ENCODE measurements around the gene RAB37.

RAB37 gene

DNA sequence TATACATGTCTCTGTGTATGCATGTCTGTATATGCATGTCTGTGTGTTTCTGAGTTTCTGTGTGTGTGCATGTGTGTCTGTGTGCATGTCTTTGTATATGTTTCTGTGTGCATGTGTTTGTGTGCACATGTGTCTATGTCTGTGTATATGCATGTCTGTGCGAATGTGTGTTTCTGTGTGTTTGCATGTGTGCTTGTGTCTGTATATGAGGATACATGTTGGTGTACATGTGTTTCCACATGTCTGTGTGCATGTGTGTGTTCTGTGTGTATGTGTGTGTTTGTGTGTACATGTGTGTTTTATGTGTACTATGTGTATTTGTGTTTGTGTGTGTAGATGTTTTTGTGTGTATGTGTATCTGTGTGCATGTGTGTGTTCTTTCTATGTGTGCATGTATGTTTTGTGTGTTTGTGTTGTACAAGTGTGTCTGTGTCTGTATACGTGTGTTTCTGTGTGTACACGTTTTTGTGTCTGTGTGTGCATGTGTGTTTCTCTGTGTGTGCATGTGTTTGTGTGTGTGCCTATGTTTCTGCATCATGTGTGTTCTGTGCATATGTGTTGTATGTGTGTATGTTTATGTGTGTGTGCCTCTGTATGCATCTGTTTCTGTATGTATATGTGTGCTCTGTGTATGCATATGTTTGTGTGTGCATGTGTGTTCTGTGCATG lies 8.9 kb upstream of the RAB37 start:
- in situ Hi-C loops (cut with MboI; ENCODE audit: low sequenced_read_pairs) = no loop called here

DNA sequence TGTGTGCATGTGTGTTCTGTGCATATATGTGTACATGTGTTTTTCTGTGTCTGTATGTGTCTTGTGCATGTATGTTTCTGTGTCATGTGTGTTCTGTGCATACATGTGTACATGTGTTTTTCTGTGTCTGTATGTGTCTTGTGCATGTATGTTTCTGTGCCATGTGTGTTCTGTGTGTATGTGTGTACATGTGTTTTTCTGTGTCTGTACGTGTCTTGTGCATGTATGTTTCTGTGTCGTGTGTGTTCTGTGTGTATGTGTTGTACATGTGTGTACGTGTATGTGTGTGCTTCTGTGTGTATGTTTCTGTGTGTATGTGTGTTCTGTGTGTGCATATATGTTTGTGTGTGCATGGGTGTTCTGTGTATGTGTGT lies 8.4 kb upstream of the RAB37 start:
- in situ Hi-C loops (cut with MboI; ENCODE audit: low sequenced_read_pairs) = no loop called here

DNA sequence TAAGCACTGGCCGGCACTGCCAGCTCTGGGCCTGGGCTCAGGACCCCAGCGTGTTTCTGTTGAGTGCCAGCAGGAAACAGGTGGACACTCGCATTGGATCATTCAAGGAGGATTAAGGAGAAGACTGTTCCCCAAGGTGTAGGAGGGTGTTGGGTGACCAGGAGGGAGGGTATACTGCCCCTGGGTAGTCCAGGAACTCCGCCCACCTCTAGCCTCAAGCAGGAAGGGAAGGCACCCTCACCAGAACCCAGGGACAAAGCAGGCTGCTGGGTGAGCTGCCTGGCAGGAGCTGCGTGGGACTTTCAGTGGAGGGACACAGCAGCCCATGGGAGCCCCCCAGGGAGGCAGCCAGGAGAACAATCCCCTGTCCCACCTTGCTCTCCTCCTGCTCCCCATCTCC lies 7.7 kb upstream of the RAB37 start:
- in situ Hi-C loops (cut with MboI; ENCODE audit: low sequenced_read_pairs) = no loop called here

DNA sequence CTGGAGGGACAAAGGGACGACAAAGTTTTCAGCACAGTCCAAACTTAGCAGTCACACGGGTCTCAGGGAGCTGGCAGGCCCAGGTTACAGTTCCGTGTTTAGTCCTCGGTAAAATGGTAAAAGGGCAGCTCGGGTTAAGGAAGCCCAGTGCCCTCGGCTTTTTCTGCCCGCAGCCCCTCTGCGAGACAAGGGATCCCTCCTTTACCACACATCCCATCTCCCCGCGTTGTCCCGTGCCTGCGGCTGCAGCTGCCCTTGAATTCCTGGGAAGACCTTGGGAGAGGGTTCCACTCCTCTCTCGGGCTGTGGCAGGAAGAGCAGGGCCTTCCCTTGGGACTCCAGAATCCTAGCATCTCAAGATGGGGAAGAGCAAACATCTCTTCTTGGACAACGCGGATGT lies 7.2 kb upstream of the RAB37 start:
- in situ Hi-C loops (cut with MboI; ENCODE audit: low sequenced_read_pairs) = no loop called here

DNA sequence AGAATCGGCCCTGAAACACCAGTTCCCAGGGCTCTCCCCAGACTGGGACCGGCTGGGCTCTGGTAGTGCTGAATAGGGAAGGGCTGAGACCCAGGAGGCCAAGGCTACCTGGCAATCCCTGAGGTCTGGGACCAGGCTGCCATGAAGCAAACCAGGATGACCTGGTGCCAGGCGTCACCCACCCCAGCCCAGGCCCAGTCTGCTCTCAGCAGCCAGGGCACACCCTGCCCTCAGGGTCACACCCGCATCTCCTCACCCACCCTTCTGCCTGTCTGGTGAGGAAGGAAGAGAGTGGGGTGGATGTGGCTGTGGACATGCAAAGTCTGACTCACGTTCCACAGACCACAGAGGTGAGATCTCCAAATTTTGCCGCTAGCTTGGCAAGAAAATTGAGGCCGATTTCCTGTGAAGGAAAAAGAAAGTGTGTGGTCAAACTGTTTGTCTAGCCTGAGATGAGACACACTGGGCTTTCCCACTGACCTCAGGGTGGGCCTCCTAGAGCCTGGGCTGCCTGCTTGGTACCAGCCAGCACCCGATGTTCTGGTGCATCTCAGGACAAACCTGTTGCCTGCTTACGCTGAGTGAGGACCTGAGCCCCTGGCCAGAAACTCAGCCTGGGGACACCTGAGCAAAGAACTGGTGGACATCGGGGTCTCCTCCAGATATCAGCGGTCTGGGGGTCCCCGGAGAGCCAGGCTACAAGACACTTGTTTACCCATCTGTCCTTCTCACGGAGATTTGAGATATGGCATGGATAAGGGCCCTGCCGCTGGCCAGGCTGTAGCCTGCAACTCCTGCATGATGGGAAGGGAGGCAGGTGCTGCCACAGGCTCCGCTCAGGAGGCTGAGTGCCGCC lies 6.3 kb upstream of the RAB37 start:
- in situ Hi-C loops (cut with MboI; ENCODE audit: low sequenced_read_pairs) = no loop called here

DNA sequence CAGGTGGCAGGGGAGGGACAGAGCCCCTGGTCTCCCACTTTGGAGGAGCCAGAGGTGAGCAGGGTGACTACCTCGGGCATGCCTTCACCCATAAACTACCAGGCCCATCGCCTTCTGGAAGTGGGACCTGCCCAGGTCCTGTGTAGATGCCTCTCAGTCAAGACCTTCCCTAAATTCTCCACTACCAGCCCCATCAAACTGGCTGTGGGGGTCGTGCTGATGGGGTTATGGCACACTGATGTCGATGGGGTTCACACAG lies 5.8 kb upstream of the RAB37 start:
- in situ Hi-C loops (cut with MboI; ENCODE audit: low sequenced_read_pairs) = no loop called here

DNA sequence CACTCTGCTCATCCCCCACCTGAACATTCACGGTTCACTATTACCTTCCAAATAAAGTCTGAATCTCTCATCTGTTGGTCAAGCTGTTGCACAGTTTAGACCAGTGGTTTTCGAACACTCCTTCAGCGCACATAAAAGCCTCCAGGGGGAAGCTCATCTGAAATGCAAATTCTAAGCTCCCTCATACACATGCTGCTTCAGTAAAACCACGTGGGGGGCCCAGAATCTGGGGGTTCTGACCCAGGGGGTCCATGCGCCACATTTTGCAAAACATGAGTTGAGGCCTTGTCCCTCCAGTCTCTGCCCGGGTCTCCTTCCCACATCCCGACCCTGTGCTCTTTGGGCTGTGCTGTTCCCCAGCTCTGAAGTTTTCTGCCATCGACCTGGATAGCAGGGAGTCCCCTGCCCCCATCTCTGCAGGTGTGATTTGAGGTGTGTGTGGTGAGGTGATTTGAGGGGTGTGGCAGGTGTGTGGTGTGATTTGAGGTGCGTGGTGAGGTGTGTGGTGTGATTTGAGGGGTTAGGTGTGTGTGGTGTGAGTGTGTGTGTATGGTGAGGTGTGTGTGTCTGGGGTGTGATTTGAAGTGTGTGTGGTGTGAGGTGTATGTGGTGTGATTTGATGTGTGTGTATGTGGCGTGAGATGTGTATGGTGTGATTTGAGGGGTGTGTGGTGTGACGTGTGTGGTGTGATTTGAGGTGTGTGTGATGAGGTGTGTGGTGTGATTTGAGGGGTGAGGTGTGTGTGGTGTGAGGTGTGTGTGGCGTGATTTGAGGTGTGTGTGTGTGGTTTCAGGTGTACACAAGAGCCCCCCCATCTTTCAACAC lies 4.8 kb upstream of the RAB37 start:
- in situ Hi-C loops (cut with MboI; ENCODE audit: low sequenced_read_pairs) = no loop called here

DNA sequence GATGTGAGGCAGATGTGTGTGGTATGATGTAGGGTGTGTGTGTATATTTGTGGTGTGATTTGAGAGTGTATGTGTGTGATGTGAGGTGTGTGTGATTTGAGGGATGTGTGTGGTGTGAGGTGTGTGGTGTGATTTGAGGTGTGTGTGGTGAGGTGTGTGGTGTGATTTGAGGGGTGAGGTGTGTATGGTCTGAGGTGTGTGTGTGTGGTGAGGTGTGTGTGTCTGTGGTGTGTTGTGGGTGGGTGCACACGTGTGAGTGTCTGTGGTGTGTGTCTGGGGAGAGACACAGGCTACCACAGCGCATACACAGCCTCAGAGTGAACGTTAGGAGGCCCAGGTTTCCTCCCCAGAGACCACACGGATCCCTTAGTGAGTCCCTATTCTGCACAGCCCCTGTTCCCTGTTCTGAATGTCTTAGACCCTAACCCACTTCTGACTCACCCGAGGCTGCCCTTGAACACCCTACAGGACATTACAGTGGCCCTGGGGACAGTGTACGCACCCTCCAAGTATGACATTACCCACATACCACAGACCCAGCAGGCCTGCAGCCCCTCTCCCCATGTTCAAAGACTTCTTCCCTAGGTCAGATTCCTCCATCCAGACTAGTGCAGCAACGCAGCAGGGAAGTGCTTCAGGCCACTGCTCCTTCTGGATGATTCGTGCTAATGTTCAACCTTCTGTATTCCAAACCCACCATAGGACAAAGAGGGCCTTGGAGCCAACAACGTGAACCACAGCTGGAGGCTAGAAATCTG lies 3.5 kb upstream of the RAB37 start:
- in situ Hi-C loops (cut with MboI; ENCODE audit: low sequenced_read_pairs) = no loop called here

DNA sequence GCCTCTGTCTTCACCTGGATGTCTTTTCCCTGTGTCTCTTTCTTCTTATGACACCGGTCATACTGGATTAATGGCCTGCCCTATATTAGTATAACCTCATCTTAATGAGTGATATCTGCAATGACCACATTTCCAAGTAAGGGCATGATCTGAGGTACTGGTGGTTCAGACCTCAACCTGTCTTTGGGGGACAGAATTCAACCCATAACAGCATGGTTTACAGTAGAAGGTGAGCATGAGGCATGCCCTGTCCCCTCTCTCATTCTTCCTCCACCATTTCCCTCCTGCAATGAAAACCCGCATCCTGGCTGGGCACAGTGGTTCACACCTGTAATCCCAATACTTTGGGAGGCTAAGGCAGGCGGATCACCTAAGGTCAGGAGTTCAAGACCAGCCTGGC lies 2.8 kb upstream of the RAB37 start:
- in situ Hi-C loops (cut with MboI; ENCODE audit: low sequenced_read_pairs) = no loop called here

DNA sequence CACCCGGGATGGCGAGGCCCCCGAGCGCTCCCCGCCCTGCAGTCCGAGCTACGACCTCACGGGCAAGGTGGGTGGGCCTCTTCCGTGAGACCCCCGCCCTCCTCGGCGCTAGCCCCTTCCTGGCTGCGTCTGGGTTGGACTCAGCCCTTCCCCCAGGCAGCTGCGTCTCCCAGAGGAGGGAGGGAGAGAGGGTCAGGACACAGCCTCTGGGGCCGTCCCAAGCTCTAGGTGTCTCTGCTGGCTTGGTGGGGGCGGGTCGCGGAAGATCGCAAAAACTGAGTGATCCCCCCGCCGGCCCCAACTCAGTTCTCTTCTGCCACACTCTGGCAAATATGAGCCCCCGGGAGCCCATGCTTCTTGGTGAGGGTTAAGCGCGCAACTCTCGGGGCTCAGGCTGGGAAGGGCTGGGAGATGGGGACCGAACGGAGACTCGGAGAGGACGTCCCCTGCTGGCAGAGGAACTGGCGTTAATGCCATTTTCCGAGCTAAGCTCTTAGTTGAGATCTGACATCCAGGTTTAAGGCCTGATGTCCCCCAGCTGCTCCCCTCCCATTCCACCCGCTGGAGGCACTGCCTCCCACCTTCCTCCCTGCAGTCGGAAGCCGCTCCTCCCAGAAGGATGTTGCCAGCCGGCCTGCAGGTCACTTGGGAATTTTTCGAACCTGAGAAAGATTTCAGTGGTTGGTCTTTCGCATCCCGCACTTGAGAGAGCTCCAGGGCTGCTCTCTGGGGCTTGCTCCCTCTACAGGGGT lies 419 bp downstream of the RAB37 start:
- in situ Hi-C loops (cut with MboI; ENCODE audit: low sequenced_read_pairs) = no loop called here

DNA sequence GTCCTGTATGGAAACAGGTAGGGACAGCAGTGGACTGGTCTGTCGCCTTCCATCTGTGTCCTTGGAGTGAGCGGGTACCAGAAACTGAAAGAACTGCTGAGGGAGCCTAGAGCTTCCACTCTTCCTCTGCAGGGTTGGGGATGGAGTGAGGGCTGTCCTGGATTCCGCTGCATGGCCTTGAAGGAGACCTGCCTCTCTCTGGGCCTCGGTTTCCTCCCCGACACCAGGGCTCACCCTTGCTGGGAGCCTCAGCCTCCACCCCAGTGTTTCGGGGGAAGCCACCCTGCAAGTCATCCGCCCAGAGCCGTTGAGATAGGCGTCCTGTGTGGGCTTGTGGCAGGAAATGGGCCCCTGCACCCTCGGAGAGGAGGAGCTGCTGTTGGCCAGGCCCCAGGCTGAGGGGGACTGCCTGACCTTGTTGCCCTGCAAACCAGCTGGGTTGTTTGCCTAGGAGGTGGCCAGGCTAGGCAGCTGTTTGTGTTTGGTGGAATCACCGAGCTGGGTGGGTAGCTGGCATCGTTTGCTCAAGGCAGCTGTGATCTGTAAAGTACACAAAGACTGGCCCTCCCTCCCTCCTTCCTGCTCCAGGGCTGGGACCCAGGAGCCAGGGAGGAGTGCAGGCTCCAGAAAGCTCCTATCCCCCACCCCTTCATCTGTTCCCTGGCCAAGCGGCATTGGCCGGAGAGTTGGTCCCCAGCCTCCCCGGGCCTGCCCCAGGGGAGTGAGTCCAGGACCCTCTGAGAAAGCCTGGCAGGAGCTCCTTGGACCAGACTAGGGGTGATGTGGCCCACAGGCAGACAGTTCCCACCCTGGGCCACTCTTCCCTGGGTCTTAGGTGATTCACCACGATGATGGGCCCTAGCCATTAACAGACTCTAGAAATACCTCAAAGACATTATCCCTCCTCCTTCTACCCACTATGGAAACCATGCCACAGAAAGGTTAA lies 1.3 kb downstream of the RAB37 start:
- in situ Hi-C loops (cut with MboI; ENCODE audit: low sequenced_read_pairs) = no loop called here

DNA sequence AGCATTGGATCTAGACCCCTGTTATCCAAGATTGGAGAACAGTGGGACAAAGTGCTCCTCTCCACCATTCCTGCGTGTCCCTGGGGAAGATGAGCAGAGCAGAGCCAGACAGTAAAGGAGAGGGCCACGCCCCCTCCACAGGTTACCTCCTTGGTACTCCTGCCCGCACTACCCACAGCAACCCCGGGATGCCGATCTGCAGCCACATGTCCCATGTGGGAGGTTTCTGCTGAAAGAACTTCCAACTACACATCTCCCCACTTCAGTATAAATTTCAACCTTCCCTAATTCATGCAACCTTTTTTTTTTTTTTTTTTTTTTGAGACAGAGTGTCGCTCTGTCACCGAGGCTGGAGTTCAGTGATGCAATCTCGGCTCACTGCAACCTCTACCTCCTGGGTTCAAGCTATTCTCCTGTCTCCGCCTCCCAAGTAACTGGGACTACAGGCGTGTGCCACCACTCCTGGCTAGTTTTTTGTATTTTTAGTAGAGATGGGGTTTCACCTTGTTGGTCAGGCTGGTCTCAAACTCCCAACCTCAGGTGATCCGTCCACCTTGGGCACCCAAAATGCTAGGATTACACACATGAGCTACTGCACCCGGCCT lies 2.3 kb downstream of the RAB37 start:
- in situ Hi-C loops (cut with MboI; ENCODE audit: low sequenced_read_pairs) = no loop called here

DNA sequence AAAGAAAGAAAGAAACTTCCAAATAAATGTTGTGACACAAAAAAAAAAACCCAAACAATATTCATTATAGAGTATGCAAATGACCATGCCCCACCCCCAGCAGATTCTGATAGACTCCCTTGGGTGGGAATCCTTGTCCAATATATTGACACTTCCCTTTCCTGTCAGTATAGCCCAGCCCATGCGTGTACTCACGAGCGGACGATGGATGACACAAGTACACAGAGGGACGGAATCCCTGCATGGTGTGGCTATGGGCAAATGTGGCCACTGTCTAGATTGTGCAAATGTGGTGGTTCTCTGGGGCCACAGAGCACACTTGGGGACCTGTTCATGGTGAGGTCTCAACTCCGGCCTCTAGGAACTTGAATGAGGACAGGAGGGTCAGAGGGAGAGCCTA lies 3.1 kb downstream of the RAB37 start:
- in situ Hi-C loops (cut with MboI; ENCODE audit: low sequenced_read_pairs) = no loop called here

DNA sequence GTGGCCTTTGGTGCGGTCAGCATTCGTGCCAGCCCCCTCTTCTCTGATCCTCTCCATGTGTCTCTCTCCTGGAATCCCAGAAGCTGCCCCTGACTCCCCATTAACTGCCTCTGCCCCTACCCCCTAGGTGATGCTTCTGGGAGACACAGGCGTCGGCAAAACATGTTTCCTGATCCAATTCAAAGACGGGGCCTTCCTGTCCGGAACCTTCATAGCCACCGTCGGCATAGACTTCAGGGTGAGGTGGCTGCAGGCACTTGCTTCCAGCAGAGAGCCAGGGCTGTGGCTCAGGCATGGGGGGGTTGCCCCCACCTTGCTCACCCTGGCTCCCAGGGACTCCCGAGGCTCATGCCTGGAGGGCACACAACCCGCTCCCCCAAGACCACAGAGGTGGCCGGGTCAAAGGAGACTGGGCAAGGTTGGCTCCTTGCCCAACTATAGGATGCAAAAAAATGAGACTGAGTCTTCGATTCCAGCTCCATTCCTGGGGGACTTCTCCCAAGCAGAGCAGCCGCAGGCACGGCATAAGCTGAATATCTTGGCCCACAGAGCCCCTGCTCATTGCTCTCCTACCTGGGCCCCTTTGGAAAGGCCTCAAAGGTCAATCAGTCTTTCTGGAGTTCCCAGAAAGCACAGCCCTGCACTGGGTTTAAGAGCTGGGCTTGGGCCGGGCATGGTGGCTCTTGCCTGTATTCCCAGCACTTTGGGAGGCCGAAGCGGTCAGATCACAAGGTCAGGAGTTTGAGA lies 3.8 kb downstream of the RAB37 start:
- in situ Hi-C loops (cut with MboI; ENCODE audit: low sequenced_read_pairs) = no loop called here

DNA sequence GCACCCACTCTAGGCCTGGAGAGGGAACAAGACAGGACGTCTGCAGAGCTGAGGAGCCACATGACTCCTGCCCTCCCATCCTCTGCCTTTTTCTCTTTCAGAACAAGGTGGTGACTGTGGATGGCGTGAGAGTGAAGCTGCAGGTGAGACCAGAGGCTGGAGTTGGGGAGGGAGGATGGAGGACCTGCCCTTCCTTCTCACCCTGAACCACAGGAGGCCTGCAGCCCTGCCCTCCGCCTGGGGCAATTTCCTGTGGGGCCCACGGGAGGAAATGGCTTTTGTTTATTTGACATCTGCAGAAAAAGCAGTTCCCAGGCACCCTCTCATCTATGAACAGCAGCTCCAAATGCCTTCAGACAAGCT lies 5.1 kb downstream of the RAB37 start:
- in situ Hi-C loops (cut with MboI; ENCODE audit: low sequenced_read_pairs) = no loop called here

DNA sequence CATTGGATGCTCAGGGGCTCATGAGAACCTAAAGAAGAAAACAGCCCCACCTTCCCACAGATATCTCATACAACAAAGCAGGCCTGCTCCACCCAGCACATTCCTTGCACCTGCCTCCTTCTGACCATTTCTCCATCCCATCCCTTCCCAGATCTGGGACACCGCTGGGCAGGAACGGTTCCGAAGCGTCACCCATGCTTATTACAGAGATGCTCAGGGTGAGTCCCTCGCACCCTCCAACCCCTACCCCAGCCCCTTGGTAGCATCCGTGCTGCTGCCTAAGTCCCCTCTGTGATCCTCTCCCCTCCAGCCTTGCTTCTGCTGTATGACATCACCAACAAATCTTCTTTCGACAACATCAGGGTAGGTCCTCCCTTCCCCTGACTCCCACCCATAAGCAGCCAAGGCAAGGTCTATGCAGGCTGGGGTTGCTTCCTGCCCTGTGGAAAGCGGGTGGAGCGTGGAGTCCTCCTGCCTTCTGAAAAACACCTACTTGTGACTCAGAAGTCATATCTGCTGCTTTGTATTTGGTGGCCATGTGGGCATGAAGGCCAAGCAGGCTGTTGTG lies 6.0 kb downstream of the RAB37 start:
- in situ Hi-C loops (cut with MboI; ENCODE audit: low sequenced_read_pairs) = no loop called here

DNA sequence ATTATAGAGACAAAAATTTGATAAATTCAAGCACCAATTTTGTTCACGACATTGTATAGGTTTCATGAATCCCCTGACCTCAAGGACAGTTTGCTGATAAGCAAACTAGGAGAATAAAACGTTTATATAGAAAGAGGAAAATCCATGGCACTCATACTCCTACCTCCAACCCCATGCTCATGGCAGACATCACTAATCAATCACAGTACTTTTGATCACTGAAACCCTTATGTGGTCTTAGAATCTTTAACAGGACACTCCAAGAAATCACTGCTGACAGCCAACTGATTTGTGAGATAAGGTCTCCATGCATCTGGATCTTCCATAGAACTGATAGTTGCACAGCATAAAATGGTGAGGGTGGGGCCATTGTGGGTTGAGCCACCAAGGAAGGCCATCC lies 6.7 kb downstream of the RAB37 start:
- in situ Hi-C loops (cut with MboI; ENCODE audit: low sequenced_read_pairs) = no loop called here

DNA sequence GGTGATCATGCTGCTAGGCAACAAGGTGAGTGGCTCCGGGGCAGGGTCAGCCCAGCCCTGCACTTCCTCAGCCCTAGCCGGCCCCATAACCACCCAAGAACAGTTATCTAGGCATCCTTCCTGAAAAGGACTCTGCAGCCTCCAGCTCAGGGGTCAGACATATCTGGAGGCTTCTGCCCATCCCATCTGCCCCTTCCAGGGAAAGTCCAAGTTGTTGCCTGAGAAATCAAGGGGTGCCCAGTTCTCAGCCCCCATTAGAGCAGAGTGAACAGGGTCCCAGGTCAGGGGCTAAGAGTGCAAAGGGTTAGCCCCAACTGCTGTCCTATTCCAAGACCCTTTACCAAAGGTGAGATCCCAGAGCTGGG lies 7.3 kb downstream of the RAB37 start:
- in situ Hi-C loops (cut with MboI; ENCODE audit: low sequenced_read_pairs) = no loop called here

Data from HL-60/S4 treated with retinoic acid at 250 ng/mL for 4 days and 3 days (cell line).